ENCODE data around the gene SH2D1B.

- no peak for TF ChIP-seq POLR2AphosphoS5 (IDR thresholded peaks at IDR 0.05)
- TF ChIP-seq CTCF (IDR thresholded peaks at IDR 0.05): no peak
- no peak for TF ChIP-seq POLR2A (IDR thresholded peaks at IDR 0.05)
Measured at GRCh38 chr1:162376691-162377090, 35.2 kb downstream of the SH2D1B start, which contains the start of gene SPATA46.
